PFSK-1 (cell line): Measurements from ENCODE around the gene PTPRM.

ENCODE experiments used
- POLR2AphosphoS5 ChIP-seq: IDR thresholded peaks from 2 replicates; pipeline ENCODE4 v1.6.1; 2012; ENCODE audit warnings: low read depth, mild to moderate bottlenecking, control low read depth, low read length, moderate library complexity
- SIN3A ChIP-seq: IDR thresholded peaks from 2 replicates; pipeline ENCODE4 v1.6.1; 2012; ENCODE audit warnings: mild to moderate bottlenecking, low read length, moderate library complexity, borderline replicate concordance; ENCODE audit not compliant: insufficient read depth
- TAF1 ChIP-seq: IDR thresholded peaks from 2 replicates; pipeline ENCODE4 v1.6.1; 2012; ENCODE audit warnings: low read length, control low read depth, borderline replicate concordance; ENCODE audit not compliant: insufficient read depth

GRCh38 chr18:8264116-8264515 lies 697.0 kb downstream of the PTPRM start:
- no peak for TF ChIP-seq POLR2AphosphoS5
- no peak for TF ChIP-seq TAF1
- TF ChIP-seq SIN3A = no peak
